DOHH2 (cell line): Measurements from ENCODE around the gene RBM39.
"Not testable (repeated sequence)": the region's sequence is repeated elsewhere in the genome, so short reads cannot be mapped to it uniquely, and the experiment has no call there.

Experiments
- H3F3A ChIP-seq: fragments of 200-600 bp; sonication (generic), shearing (Covaris generic); 2 replicates; pipeline ENCODE4 v1.6.0; 2016; ENCODE audit warnings: antibody characterized with exemption, mild to moderate bottlenecking; ENCODE audit not compliant: control insufficient read depth, insufficient read depth
- H3K27ac ChIP-seq: fragments of 200-600 bp; sonication (generic); 2 replicates; pipeline ENCODE4 v1.5.1; 2014; ENCODE audit warnings: low read depth, mild to moderate bottlenecking, low read length, moderate library complexity
- H3K27me3 ChIP-seq: fragments of 200-600 bp; sonication (generic); 2 replicates; pipeline ENCODE4 v1.6.1; 2014; ENCODE audit warnings: mild to moderate bottlenecking, low read length, mixed read lengths; ENCODE audit not compliant: control insufficient read depth
- H3K36me3 ChIP-seq: fragments of 200-600 bp; sonication (generic); 2 replicates; pipeline ENCODE4 v1.6.1; 2014; ENCODE audit warnings: mild to moderate bottlenecking, low read length, moderate library complexity, mixed read lengths; ENCODE audit not compliant: control insufficient read depth
- H3K4me1 ChIP-seq: fragments of 200-600 bp; sonication (generic); 2 replicates; pipeline ENCODE4 v1.6.1; 2014; ENCODE audit warnings: mild to moderate bottlenecking, low read length, mixed read lengths; ENCODE audit not compliant: control insufficient read depth
- H3K4me2 ChIP-seq: fragments of 200-600 bp; sonication (generic); 2 replicates; pipeline ENCODE4 v1.6.0; 2014; ENCODE audit warnings: mild to moderate bottlenecking, low read length, moderate library complexity
- H3K4me3 ChIP-seq: fragments of 200-600 bp; sonication (generic); 2 replicates; pipeline ENCODE4 v1.5.1; 2014; ENCODE audit warnings: mild to moderate bottlenecking, low read length, mixed read lengths
- H3K79me2 ChIP-seq: fragments of 200-600 bp; sonication (generic); 2 replicates; pipeline ENCODE4 v1.6.1; 2014; ENCODE audit warnings: mild to moderate bottlenecking, low read length, mixed read lengths; ENCODE audit not compliant: control insufficient read depth
- H3K9me2 ChIP-seq: fragments of 200-600 bp; sonication (generic); replicated peaks from 2 replicates; pipeline ENCODE4 v1.6.1; 2014; ENCODE audit warnings: mild to moderate bottlenecking, low read length, mixed read lengths; ENCODE audit not compliant: control insufficient read depth
- H3K9me3 ChIP-seq: fragments of 200-600 bp; sonication (generic); 2 replicates; pipeline ENCODE4 v1.6.1; 2014; ENCODE audit warnings: antibody characterized with exemption, low read length, mixed read lengths; ENCODE audit not compliant: control insufficient read depth, insufficient read depth
- H4K20me1 ChIP-seq: fragments of 200-600 bp; sonication (generic); 2 replicates; pipeline ENCODE4 v1.6.0; 2014; ENCODE audit warnings: low read depth, mild to moderate bottlenecking, antibody characterized with exemption, low read length, moderate library complexity; ENCODE audit not compliant: control insufficient read depth, insufficient read depth
- EZH2phosphoT487 ChIP-seq: fragments of 200-600 bp; sonication (generic); IDR thresholded peaks from 2 replicates; pipeline ENCODE4 v1.6.1; 2017; ENCODE audit warnings: borderline replicate concordance, mild to moderate bottlenecking, antibody characterized with exemption, low read length, moderate library complexity, mixed read lengths
- TF ChIP-seq, protein P1 (sequence below): fragments of 200-600 bp; sonication (generic); IDR thresholded peaks from one replicate; pipeline ENCODE4 v1.5.1; 2014; ENCODE audit warnings: antibody characterized with exemption, mild to moderate bottlenecking, low read depth, low read length; ENCODE audit not compliant: poor library complexity, severe bottlenecking

RBM39 gene

DNA sequence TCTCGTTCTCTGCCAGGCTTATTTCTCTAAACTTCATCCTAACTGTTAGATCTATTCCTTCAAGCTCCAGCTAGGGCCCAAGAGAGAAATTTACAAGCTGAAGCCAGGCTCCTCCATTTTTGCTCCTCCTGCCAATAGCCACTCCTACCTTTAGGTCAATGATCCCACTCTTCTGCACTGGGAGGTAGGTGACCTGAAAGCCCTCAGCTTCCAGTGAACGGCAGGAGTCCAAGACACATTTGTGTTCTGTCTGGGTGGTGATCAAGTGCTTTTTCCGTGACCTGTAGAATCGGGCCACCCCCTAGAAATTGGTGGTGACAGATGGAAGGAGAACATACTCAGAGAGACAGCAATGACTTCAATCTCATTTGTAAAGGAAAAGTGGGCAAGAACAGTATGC lies 51.8 kb downstream of the RBM39 start:
- no peak overlapping the region for H3K4me3 ChIP-seq
- no peaks in the 10 kb centered on the region for H3K4me1 ChIP-seq
- peaks cover 12% of the 10 kb centered on the region for H3K36me3 ChIP-seq
- no peaks in the 10 kb centered on the region for H4K20me1 ChIP-seq
- H3K27ac ChIP-seq = no peak overlapping the region
- no peak for TF ChIP-seq EZH2phosphoT487
- no peaks in the 10 kb centered on the region for H3F3A ChIP-seq
- H3K79me2 ChIP-seq = no peaks in the 10 kb centered on the region
- no peak overlapping the region for H3K4me2 ChIP-seq
- no peaks in the 10 kb centered on the region for H3K9me2 ChIP-seq
- no peaks in the 10 kb centered on the region for H3K9me3 ChIP-seq
- H3K27me3 ChIP-seq = no peaks in the 10 kb centered on the region

DNA sequence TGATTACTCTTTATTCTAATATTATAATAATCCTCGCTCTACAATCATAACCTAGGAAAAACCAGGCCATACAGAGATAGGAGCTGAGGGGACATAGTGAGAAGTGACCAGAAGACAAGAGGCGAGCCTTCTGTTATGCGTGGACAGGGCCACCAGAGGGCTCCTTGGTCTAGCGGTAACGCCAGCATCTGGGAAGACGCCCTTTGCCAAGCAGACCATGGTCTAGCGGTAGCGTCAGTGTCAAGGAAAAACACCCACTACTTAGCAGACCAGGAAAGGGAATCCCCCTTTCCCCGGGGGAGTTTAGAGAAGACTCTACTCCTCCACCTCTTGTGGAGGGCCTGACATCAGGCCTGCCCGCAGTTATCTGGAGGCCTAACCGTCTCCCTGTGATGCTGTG lies 55.2 kb downstream of the RBM39 start:
- H3K9me3 ChIP-seq, H3K4me3 ChIP-seq, H3K79me2 ChIP-seq, H3K4me1 ChIP-seq, H4K20me1 ChIP-seq, H3K27ac ChIP-seq, H3K36me3 ChIP-seq, H3K27me3 ChIP-seq, H3F3A ChIP-seq, H3K9me2 ChIP-seq, H3K4me2 ChIP-seq: not testable (repeated sequence)

DNA sequence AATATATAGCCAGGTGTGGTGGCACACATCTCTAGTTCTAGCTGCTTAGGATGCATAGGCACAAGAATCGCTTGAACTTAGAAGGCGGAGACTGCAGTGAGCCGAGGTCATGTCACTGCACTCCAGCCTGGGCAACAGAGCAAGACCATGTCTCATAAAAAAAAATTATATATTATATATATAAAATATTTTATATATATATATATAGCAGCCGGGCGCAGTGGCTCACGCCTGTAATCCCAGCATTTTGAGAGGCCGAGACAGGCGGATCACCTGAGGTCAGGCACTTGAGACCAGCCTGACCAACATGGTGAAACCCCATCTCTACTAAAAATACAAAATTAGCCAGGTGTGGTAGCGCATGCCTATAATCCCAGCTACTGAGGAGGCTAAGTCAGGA lies 56.7 kb downstream of the RBM39 start:
- not testable (repeated sequence) for H3K9me2 ChIP-seq, H3K27me3 ChIP-seq, H3K9me3 ChIP-seq, H4K20me1 ChIP-seq, H3K4me1 ChIP-seq, H3K36me3 ChIP-seq, H3F3A ChIP-seq, H3K27ac ChIP-seq, H3K79me2 ChIP-seq, H3K4me2 ChIP-seq, H3K4me3 ChIP-seq

DNA sequence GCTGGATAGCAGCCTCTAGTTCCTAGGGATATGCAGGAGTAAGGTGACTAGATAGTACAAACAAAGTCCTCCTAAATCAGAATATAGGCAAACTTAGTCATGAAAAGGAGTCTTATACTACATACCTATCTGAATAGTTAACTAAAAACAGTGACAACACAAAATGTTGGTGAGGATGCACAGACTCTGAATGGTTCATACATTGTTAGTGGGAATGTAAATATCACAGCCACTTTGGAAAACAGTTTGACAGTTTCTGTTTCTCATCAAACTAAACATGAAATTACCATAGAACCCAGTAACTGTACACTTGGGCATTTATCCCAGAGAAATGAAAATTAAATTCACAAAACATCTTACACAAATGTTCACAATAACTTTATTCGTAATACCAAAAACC lies 60.1 kb downstream of the RBM39 start:
- H3F3A ChIP-seq = peaks cover 3% of the 10 kb centered on the region; the same call in 1 of the 2 replicates
- TF ChIP-seq, protein P1, sequence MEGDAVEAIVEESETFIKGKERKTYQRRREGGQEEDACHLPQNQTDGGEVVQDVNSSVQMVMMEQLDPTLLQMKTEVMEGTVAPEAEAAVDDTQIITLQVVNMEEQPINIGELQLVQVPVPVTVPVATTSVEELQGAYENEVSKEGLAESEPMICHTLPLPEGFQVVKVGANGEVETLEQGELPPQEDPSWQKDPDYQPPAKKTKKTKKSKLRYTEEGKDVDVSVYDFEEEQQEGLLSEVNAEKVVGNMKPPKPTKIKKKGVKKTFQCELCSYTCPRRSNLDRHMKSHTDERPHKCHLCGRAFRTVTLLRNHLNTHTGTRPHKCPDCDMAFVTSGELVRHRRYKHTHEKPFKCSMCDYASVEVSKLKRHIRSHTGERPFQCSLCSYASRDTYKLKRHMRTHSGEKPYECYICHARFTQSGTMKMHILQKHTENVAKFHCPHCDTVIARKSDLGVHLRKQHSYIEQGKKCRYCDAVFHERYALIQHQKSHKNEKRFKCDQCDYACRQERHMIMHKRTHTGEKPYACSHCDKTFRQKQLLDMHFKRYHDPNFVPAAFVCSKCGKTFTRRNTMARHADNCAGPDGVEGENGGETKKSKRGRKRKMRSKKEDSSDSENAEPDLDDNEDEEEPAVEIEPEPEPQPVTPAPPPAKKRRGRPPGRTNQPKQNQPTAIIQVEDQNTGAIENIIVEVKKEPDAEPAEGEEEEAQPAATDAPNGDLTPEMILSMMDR = no peak
- TF ChIP-seq EZH2phosphoT487 = no peak
- H3K4me2 ChIP-seq = no peak overlapping the region
- no peak overlapping the region for H3K27ac ChIP-seq
- H3K4me1 ChIP-seq = peaks cover 15% of the 10 kb centered on the region
- H3K4me3 ChIP-seq = no peak overlapping the region
- H4K20me1 ChIP-seq = no peaks in the 10 kb centered on the region
- H3K36me3 ChIP-seq = peaks cover 3% of the 10 kb centered on the region; the same call in 1 of the 2 replicates
- H3K27me3 ChIP-seq = no peaks in the 10 kb centered on the region
- H3K9me2 ChIP-seq = no peaks in the 10 kb centered on the region
- no peaks in the 10 kb centered on the region for H3K9me3 ChIP-seq
- no peaks in the 10 kb centered on the region for H3K79me2 ChIP-seq

DNA sequence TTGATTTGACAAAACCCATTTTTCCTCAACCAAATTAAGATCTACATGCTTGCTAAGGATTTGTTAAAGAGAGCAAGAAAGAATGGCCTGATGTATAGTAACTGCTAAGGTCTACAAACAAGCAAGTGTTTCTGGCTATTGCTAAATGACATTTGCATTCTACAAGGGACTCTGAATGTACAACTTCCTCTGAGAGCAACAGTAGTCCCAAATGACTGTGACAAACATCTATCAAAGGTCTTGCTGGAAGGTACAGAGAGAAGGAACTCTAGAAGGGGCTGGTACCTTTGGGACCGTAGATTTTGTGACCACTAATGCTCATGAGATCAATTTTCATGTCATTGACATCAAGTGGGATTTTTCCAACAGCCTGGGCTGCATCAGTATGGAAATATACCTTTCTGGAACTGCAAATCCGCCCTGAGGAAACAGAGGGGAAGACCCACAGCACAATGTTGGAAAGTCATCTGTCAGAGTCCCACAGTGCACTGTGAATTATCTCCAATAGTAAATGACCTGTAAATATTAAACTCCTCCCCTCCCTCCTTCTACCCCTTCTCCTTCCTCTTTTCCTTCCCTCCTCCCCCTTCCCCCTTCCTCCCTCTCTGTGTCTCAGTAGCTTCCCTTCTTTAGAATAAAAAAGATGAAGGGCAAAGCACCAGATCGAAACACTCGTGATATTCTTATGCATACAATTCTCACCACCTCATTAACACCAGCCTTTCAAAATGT lies 61.4 kb downstream of the RBM39 start:
- Histone ChIP-seq H3K4me2 (peak overlapping the region; percentile 55), H3K9me3 (no peaks in the 10 kb centered on the region), H3K79me2 (no peaks in the 10 kb centered on the region), H3K27ac (peak overlapping the region; percentile 9), H3F3A (peaks cover 3% of the 10 kb centered on the region; the same call in 1 of the 2 replicates), H3K4me1 (peaks cover 15% of the 10 kb centered on the region), H3K9me2 (no peaks in the 10 kb centered on the region), H3K27me3 (no peaks in the 10 kb centered on the region), H3K4me3 (peak overlapping the region; percentile 29), H4K20me1 (no peaks in the 10 kb centered on the region), H3K36me3 (peaks cover 3% of the 10 kb centered on the region; the same call in 1 of the 2 replicates)
- TF ChIP-seq, protein P1 = no peak
- no peak for TF ChIP-seq EZH2phosphoT487
